GM12872 (cell line): ENCODE data around the gene JAKMIP1.
A peak's percentile ranks its signal among the peaks of the same experiment; 100 is the strongest.

ENCODE experiments used
- CTCF ChIP-seq: IDR thresholded peaks from 3 replicates; pipeline ENCODE4 v1.5.1; 2011; ENCODE audit warnings: low read depth, mild to moderate bottlenecking, low read length, moderate library complexity; ENCODE audit not compliant: insufficient read depth

Gene JAKMIP1

GRCh38 chr4:5980436-5981155 lies 219.8 kb downstream of the JAKMIP1 start:
- TF ChIP-seq CTCF = no peak

- TF ChIP-seq CTCF = peak; percentile 10; the same call in 2 of the 3 replicates
These were observed 220.4 kb downstream of the JAKMIP1 start for GRCh38 chr4:5979981-5980380.

GRCh38 chr4:5976921-5977320 lies 223.4 kb downstream of the JAKMIP1 start:
- no peak for TF ChIP-seq CTCF

- TF ChIP-seq CTCF = no peak
These were observed 223.9 kb downstream of the JAKMIP1 start for GRCh38 chr4:5976431-5976830.
